OCI-M2 (cell line): ENCODE results near the gene OR51G2.

Experiments used
- DNase-seq: peaks from one replicate; lab custom pipeline; 2025; ENCODE audit not compliant: unreplicated experiment; lab: John Stamatoyannopoulos, UW

Gene OR51G2

DNA sequence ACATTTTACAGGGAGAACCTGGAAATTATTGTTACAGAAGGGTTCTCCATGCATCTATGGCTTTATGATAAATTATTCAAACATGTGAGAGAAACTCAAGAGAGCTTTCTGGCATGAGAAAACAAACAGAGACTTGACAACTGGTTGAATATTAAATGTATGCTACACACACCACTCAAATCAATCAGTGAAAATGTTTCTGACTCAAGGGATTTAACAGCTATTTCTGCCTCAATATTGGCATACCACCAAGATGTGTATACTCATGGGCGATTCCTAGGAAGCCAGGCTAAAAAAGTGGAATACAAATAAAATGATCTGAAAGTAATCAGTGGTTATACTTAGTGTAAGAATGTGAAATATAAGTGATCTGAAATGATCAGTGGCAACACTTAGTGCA lies 53.3 kb downstream of the OR51G2 start:
- DNase-seq, result no peak

DNA sequence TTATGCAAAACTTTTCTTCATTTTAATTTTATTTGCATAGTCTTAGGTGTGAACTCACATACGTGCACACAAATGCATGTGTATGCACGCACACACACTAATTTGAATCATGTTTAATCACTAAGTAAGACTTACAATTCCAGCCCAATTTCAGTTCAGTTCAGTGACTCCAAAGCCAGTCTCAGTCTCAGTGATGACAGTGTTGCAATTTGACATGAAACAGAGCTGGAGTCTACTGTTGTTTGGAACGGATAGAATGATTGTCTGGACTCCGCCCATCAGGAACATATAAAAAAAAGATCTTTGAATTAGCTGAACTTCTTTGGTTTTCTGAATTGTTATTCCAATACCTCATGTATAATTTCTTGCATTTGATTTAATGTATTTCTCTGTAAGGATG lies 55.3 kb downstream of the OR51G2 start:
- DNase-seq, result no peak
